Hematopoietic multipotent progenitor cell treated with erythropoietin and hydrocortisone succinate and interleukin-3 and kit ligand, for 17 days (in vitro differentiated cells): ENCODE measurements around the gene ZNF275.
"Not testable (repeated sequence)": the region's sequence is repeated elsewhere in the genome, so short reads cannot be mapped to it uniquely, and the experiment has no call there.

ENCODE experiments used
- DNase-seq: peaks from one replicate; pipeline ENCODE4 v3.0.0-alpha.2; 2015; ENCODE audit warnings: low spot score

ZNF275 gene

DNA sequence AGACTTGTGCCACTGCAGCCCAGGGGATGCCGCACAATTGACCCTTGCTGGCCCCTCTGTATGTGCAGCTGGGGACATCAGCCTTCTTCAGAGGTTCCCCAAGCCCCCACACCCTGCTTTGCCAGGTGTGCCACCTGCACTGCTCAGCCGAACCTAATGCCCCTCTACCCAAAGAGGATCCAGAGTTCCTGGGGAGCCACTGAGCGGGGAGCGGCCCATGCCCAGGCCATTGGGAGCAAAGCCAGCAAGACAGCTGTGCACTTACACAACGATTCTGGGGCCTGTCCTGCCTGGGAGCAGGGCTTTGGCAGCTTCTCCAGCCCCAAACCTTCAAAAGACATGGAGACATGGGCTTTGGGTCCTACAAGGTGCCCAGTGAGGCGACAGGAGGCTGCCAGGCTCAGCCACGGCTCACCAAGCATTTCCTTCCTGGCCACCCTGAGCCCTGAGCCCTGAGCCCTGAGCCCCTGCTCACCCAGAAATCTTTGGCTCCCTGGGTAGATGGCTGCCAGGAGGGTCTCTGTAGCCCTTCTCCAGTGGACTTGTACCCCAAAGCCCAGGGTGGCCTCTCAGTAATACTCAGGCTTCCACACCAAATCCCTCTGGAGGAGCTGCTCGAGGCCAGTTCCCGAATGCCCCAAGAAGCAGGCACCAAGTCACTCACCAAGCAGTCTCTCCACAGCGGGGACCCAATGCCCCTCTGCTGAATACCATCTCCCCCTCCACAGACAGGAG, 54.2 kb downstream of the ZNF275 start:
- no peak for DNase-seq

DNA sequence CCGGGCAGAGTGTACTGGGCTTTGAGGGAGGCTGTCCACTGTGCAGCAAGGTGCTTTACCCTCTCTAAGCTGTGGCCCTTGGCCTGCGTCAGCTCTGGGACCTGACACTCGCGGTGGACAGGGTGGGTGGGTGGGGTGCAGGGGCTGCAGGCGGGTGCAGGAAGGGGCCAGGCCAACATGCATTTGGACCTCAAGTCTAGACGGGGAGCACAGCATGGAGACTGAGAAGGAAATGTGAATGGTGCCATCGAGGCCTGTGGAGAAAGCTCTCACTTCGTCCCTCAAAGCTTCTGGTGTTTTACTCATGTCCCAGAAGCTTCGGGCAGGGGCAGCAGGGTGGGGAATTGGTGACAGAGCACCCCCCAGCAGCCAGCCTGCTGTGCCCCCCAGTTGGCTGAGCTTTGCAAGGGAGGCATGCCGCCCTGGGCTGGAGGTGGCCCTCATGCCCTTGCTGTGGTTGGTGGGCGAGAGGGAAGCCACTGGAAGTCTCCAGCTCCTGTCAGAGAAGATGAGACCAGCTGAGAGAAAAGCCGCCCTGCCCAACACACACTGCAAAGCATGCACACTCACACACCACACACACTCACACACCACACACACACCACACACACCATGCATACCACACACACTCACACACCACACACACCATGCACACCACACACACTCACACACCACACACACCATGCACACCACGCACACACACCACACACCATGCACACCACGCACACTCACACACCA, 54.9 kb downstream of the ZNF275 start:
- no peak for DNase-seq

DNA sequence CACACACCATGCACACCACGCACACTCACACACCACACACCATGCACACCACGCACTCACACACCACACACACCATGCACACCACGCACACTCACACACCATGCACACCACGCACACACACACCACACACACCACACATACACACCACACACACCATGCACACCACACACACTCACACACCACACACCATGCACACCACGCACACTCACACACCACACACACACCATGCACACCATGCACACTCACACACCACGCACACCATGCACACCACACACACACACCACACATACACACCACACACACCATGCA, 55.5 kb downstream of the ZNF275 start:
- DNase-seq: not testable (repeated sequence)

DNA sequence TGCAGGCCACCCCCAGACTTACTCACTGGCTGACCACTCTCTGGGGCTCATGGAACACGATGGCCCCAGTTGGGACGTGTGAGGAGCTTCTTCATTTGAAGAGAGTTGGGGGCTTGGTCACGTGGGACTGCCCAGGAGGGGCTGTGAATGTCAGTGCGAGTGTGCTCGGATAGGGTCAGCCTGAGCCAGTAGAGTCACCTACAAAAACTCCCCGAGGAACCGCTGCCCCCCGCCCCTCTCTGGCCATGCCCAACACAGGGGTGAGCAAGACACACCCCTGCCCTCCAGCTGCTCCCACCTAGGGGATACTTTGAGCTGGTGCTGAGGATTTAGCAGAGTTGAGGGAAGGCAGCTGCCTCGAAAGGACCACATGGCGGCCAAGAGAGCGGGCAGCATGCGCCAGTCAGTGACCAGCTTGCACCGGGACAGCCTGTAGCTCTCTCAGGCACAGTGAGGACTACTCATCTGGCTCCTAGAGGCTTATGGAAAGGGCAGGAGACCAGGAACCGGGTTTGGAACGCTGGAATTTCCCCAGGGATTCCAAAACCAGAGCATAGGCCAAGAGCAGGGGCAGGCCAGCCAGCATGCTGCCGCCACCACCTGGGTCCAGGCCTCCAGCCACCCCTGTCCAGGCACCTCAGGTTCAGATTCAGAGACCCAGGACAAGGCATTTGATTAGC, 58.8 kb downstream of the ZNF275 start:
- no peak for DNase-seq

DNA sequence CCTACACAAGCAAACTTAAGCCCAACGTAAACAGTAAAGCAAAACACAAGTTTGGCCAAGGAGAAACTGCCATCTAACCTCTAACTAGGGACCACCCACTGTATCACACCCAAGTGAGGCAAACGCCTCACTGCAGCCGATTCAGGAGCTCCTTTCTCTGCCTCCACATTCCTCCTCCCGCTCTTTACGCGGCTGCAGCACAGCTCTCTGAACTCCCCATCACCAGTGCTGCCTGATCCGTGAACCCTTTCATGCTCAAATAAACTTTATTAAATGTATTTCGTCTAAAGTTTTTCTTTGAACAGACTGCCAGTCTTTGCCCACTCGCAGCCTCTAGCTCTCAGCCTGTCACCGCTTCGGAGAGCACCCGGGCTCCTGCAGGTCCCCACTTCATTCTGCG, 60.7 kb downstream of the ZNF275 start:
- no peak for DNase-seq

DNA sequence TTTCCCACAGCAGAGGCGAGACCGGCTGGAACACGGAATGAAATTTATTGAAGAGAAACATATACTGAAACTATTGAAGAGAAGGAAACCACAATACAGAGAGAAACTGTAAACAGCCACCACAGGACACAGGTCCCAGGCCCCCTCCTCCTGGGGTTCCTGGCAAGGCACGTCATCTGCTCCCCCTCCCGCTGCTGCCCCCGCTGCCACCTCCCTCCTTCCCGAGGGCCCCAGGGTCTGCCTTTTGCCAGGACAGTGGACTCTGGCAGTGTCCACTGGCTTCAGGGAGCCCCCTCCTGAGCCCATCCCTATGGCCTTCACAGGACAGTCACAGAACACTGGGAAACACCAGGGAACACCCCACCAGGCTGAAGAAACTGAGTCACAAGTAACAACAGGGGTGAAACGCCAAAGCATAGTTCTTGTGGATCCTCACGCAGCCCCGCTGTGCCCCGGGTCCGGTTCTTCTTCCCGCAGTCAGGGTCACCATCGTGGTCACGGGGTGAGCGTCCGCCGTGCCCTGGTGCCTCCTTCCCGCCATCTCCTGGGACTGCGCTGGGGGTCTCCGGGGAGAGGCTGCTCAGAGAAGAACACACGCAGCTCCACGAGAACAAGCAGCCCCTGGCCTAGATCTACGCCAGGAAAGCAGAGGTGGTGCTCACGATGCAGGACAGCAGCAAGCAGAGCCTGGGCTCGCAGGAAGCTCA, 61.8 kb downstream of the ZNF275 start:
- DNase-seq: no peak

DNA sequence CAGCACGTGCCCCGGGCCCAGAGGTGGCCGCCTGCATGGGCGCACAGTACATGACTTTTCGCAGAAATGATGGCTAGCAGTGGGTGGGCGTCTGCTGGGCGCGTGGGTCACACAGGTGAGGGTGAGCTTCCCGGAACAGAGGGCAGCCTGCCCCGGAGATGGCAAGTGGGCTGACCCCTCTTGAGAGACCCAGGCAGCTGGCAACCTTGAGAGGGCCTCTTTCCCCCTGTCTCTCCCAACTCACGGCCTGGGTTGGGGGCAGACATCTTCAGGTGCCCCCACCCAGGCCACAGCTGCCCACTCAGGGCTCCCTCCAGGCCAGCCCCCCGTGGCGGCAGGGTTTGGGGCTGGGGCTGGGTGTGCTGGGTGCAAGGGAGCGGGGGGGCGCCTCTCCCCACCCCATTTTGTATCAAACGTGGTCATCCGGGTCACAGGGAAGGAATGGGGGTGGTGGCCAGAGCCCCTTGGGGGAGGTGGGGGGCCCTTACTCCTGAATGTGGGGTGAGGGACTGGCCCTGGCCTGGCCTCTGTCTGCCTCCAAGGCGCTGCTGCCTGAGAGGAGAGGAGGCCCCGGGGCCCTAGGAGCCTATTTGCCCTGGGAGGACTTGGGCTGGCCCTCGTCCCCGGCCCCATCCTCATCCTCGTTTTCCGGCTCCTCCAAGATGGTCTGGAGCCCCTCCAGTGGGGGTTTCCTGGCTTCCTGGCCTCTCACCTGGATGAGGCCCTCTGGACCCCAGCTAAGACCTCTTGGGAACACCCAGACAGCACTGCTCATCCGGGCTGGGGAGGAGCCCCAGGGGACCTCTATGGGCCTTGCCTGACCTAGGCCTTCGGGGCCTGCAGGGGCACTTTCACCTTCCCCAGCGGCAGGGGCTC, 62.6 kb downstream of the ZNF275 start:
- no peak for DNase-seq

DNA sequence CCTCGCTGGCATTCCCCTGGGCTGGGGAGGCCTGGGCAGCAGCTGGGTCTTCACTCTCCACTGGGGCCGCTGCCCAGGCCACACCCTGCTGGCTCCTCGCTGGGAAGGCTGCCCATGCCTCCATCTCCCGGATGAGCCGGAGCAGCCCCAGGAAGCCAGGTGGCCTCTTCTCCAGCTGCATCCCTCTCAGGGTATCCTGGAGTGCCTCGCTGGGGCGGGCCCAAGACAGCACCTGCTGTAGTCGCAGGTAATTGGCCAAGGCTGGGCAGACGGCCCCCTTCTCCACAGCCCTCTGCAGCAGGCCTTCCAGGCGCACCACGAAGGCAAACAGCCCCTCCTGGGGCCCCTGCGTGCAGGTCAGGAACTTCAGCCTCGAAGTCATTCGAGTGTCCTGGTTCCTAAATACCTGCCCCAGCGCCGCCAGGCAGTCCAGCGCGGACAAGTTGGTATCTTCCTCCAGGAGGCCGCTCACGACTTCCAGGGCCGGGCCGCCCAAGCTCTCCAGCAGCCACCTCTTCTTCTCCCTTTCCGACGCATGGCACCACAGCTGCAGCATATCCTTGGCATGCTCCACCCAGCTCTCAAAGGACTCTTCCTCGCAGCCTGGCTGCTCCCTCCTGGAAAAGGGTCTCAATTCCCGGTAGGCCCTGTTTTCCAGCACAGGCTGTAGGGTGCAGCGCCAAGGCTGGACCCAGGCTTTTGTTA, 63.5 kb downstream of the ZNF275 start:
- DNase-seq: no peak

DNA sequence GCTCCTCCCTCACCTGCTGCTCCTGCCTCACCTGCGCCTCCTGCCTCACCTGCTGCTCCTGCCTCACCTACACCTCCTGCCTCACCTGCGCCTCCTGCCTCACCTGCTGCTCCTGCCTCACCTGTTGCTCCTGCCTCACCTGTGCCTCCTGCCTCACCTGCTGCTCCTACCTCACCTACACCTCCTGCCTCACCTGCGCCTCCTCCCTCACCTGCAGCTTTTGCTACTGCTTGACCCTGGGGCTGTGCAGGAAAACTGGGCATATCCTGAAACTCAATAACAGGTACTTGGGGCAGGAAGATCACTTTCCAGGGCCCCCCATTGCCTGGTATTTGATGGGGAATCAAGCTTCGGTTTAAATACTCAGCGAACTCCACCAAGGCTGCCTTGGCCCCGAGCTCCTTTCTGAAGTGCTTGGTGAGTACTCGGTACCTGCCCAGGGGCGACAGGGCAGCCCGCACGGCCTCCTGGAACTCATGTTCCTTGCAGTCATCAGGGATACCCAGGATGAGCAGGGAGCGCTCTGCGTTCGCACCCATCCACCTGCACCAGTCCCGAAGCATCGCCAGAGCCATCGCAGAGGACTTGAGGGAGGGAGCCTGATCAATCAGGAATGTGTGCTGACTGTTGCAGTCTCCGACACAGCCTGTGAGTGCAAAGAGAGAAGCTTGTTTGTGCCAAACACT, 64.5 kb downstream of the ZNF275 start:
- DNase-seq: no peak

DNA sequence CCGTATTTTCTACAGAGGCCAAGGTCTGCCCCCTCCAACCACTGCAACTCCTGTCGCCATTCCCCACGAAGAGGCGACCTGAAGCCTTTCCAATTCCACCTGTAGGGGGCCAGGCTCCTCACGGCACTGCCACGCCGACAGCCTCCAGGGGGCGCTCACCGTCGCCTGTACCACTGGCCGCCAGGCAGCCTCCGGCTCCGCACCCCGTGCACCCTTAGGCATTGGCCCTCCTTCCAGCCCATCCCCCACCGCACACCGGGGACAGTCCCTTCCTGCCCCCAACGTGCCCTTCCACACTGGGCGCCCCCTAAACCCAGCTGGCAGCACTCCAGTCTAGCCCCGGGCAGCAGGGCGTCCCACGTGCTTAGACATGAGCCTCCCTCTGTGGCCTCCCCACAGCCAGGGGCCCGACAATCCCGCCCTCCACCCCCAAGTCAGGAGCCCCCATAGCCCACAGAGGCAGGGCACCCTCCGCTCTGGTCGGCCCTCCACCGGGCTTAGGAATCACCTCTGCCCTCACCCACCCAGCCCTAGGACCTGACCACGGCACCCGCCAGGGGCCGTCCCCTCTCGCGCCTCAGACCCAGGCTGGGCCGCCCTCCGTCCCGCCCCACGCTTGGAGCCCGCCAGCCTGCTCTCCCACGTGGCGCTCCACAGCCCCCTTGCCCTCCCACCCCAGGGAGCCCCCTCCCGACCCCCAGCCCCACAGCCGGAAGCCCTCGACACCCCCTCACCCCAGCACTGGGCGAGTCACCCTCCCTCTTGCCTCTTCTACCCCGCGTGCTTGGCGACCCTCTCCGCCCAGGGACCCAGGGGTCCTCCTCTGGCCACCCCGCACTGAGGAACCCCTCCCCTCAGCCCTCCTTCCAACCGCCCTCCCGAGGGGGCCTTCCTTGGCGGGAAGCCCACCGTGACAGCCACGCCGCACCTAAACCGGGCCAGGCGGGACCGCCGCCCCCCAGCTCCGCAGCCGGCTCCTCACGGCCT, 66.5 kb downstream of the ZNF275 start:
- peak; percentile 25 for DNase-seq

DNA sequence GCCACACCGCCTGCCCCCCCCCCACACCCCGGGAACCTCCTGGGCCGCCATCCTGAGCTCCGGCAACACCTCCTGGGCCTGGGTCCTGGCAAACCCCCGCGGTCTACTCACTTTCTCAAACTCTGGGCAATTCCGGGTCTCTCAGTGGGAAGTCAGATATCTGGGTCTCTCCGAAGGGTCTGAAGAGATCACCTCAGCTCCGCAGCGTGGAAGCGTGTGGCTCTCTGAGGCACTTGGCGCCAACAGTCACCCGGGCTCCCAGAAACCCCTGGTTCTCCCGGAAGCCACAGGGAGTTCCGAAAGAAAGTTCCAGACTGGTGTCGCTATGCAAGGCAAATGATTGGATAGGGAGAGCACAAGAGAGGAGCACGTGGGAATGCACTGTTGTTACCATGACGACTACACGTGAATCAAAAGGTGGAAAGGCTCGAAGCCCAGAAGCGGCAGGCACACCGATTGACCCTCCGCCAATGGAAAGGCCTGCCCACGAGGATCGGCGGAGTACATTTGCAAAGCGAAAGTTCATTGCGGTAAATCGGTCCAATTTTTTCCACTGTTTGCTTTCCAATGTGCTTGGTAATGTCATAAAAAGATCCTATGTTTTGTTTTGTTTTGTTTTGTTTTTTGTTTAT, 67.3 kb downstream of the ZNF275 start, which contains the start of gene PNMA6E:
TSS of gene PNMA6E (minus strand) at position 218 of the 632 bp plus-strand sequence. CDS start 2,501 bp downstream, outside the sequence.
- no peak for DNase-seq
